ENCODE measurements around the gene CNNM4. TPM values are rescaled to one million over a fixed set of nuclear protein-coding genes. Genes with fewer than 3 reads are reported as not detected.

CNNM4 gene
- total RNA-seq, 4 donors from 2014 or later, result 66.5 to 134 (median 85.7) TPM

DNA sequence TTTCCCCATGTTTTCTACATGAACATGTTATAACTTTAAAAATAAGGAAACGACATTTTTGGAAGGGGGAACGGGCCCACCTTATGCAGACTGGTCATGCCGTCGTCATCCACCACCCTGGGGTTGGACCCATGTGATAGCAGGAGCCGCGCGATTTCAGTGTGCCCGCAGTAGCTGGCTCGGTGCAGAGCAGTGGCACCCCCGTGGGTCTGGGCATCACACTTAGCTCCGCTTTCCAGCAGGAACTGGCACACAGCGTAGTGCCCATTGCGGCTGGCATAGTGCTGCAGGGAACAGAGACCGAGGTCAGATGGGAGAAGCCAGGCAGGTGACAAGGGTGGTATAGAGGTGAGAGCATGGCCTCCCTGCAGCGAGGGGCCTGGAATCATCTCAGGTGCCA is 92.6 kb downstream of the CNNM4 start:
- 92% methylated on average over 12 to 15 of the region's 15 CpGs for WGBS, 2 donors (ENCODE audit: low coverage in 1 of 2)
- no peak overlapping the region for H3K27ac ChIP-seq
- intact Hi-C loops (cut with DNase I; ENCODE audit: low total_unique reads) (no loop called here), in situ Hi-C loops (cut with MboI; ENCODE audit: low pct_ligation_motif_present in 1 of 4, low pct_unique_long_range_greater_than_20kb in 1 of 4, low sequenced_read_pairs in 3 of 4) (loop anchor here (5.0 to 10.0 kb wide), 2 partner anchors 101 to 109 kb away; no protein-coding TSS in a partner anchor)
- H3K4me1 ChIP-seq, result peaks cover 3 to 15% (median 12%) of the 10 kb centered on the region in 4 donors
- H3K36me3 ChIP-seq, result peaks cover 0 to 35% (median 12%) of the 10 kb centered on the region in 4 donors
- no peak for TF ChIP-seq POLR2AphosphoS5 (IDR thresholded peaks at IDR 0.05)
- TF ChIP-seq POLR2A (IDR thresholded peaks at IDR 0.05), result no peak
- TF ChIP-seq EP300 (IDR thresholded peaks at IDR 0.05; ENCODE audit: low read depth), result no peak
- TF ChIP-seq, protein P1, sequence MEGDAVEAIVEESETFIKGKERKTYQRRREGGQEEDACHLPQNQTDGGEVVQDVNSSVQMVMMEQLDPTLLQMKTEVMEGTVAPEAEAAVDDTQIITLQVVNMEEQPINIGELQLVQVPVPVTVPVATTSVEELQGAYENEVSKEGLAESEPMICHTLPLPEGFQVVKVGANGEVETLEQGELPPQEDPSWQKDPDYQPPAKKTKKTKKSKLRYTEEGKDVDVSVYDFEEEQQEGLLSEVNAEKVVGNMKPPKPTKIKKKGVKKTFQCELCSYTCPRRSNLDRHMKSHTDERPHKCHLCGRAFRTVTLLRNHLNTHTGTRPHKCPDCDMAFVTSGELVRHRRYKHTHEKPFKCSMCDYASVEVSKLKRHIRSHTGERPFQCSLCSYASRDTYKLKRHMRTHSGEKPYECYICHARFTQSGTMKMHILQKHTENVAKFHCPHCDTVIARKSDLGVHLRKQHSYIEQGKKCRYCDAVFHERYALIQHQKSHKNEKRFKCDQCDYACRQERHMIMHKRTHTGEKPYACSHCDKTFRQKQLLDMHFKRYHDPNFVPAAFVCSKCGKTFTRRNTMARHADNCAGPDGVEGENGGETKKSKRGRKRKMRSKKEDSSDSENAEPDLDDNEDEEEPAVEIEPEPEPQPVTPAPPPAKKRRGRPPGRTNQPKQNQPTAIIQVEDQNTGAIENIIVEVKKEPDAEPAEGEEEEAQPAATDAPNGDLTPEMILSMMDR (IDR thresholded peaks at IDR 0.05), result no peak
- no peak for DNase-seq
- H3K9me3 ChIP-seq, result no peaks in the 10 kb centered on the region
- no peaks in the 10 kb centered on the region for H3K27me3 ChIP-seq
- no peak overlapping the region for H3K4me3 ChIP-seq

DNA sequence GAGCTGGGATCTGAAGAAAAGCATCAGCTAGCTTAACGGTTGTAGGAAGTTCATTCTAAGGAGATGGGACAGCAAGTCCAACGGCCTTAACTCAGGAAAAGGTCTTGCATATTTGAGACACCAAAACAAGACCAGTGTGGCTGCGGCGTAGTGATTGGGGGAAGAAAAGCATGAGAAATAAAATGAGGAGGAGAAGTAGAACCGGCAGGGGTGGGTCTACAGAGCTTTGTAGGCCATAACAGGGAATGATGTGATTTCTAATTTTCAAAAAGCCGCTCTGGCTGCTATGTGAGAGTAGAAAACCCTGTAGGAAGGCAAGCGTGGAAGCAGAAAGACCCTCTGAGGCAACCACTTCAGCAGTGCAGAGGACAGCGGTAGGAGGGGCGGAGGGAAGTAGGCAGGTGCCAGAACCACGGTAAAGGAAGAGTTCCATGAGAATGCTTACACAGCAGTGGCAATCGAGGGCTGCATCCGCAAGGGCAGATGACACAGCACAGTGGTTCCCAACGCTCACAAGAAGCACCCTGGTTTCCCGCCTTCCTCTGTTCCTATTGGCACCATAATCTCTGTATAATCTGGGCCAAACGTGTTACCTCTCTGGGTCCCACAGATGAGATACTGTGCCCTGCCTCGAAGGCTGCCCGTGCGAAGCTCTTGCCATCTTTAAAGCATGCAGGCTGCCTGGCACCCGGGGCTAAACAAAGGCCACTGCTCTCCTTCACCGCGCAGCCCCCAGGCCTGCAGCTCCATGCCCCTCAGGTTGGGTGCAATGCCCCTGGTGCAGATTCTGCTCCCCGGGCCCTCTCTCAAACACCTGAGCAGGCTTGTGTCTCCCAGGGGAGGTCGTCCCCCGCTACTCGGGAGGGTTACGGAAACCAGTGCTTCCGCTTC is 96.3 kb downstream of the CNNM4 start:
- H3K36me3 ChIP-seq, result peaks cover 0 to 8% (median under 1%) of the 10 kb centered on the region in 4 donors
- TF ChIP-seq, protein P1 (IDR thresholded peaks at IDR 0.05), result no peak
- no peak for TF ChIP-seq POLR2A (IDR thresholded peaks at IDR 0.05)
- no peak for TF ChIP-seq EP300 (IDR thresholded peaks at IDR 0.05; ENCODE audit: low read depth)
- TF ChIP-seq POLR2AphosphoS5 (IDR thresholded peaks at IDR 0.05), result no peak
- H3K27me3 ChIP-seq, result no peaks in the 10 kb centered on the region
- peaks cover 10 to 41% (median 34%) of the 10 kb centered on the region in 4 donors for H3K4me1 ChIP-seq
- H3K9me3 ChIP-seq, result no peaks in the 10 kb centered on the region
- in situ Hi-C loops (cut with MboI; ENCODE audit: low pct_ligation_motif_present in 1 of 4, low pct_unique_long_range_greater_than_20kb in 1 of 4, low sequenced_read_pairs in 3 of 4), result loop anchor here in 3 of 4 donors (10.0 kb wide), 1 partner anchor 98 kb away; no protein-coding TSS in a partner anchor
- peak; percentile 45 for DNase-seq
- 12 to 24% methylated on average over 6 to 27 of the region's 27 CpGs for WGBS, 2 donors (ENCODE audit: low coverage in 1 of 2)
- H3K4me3 ChIP-seq, result peak overlapping the region; percentile 59 to 69 (median 64)
- intact Hi-C loops (cut with DNase I; ENCODE audit: low total_unique reads), result no loop called here
- peak overlapping the region; percentile 80 to 91 (median 90) for H3K27ac ChIP-seq

DNA sequence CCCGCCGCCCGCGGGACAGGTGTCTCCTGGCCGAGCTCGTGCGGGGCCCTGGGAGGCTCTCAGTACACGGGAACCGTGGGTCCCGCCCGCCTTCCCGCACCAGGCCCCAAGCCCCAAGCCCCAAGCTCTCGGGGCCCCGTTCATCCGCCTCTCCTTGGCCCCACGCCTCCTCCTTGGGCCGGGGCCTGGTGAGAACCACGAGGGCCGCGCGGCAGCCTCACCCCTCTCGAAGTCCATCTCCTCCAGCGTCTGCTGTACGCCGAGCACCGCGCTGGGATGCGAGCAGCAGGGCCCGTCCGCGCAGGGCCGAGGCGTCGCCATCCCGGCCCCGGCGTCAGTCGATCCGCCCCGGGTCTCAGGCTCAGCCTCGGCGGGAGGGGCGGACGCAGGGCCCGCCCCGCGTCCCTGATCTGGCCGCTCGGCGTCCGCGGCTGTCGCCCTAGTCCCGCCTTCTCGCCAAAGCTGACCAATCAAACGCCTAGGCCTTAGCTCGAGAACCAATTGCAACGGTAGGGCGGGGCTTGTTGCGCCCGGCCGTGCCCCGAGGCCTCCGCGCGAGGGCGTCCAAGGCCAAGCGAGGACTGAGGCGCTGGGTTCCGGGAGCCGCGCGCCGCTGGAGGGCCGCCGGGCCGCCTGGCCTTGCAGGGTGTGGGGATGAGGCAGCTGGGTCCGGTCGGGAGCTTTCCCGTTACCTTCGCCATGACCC is 97.1 kb downstream of the CNNM4 start, which contains the start of gene ANKRD39:
Gene ANKRD39 (minus strand): TSS at position 350 of the 706 bp plus-strand sequence. CDS start 29 bp downstream, at position 321.
- DNase-seq, result peak; percentile 99

More for the DNA sequence above, 97.1 kb downstream of the CNNM4 start, which contains the start of gene ANKRD39:
- 1% methylated on average over 51 of the region's 81 CpGs; no CpG with 5 or more reads in 1 of the 2 donors for WGBS, 2 donors (ENCODE audit: low coverage in 1 of 2)
- Histone ChIP-seq H3K27ac (peak within 1 kb of the TSS; percentile 80 to 91 (median 90)), H3K9me3 (no peaks in the 10 kb centered on the region), H3K4me3 (peak within 1 kb of the TSS; percentile 59 to 69 (median 64)), H3K4me1 (peaks cover 10 to 43% (median 36%) of the 10 kb centered on the region in 4 donors), H3K36me3 (peaks cover 0 to 7% (median 0%) of the 10 kb centered on the region in 4 donors), H3K27me3 (no peaks in the 10 kb centered on the region)
- peak; percentile 65 to 80 (median 72) for TF ChIP-seq POLR2AphosphoS5 (IDR thresholded peaks at IDR 0.05)
- TF ChIP-seq EP300 (IDR thresholded peaks at IDR 0.05; ENCODE audit: low read depth), result no peak
- TF ChIP-seq POLR2A (IDR thresholded peaks at IDR 0.05), result peak; percentile 80
- TF ChIP-seq, protein P1 (IDR thresholded peaks at IDR 0.05), result peak; percentile 55 to 95 (median 74)
- in situ Hi-C loops (cut with MboI; ENCODE audit: low pct_ligation_motif_present in 1 of 4, low pct_unique_long_range_greater_than_20kb in 1 of 4, low sequenced_read_pairs in 3 of 4) (loop anchor here in 3 of 4 donors (10.0 kb wide), 1 partner anchor 97 kb away; no protein-coding TSS in a partner anchor), intact Hi-C loops (cut with DNase I; ENCODE audit: low total_unique reads) (loop anchor here (2.0 kb wide), 2 partner anchors 41 to 95 kb away; partner anchors contain the start of gene CNNM3)
